Activated CD4-positive, alpha-beta T cell treated with anti-CD3 and anti-CD28 coated beads for 1 hour (primary cell): Measurements from ENCODE around the gene UBN1.

ENCODE experiments used
- DNase-seq: peaks from one replicate; pipeline ENCODE4 v3.0.0-alpha.2; 2020

Gene UBN1

DNA sequence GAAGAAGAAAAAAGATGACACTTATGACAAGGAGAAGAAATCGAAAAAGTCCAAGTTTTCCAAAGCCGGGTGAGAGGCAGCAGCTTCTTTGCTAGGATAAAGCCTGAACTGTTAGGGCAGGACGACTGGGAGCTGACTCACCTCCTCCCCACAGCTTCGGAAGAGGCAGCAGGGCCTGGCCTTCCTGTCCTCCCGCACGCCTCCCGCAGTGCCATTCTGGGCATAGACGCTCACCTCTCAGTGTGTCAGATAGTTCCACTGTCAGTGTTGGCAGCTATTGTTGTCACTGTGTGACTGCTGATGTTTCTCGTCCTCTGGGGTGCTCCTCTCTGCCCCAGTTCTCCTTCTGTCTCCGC lies 12.6 kb downstream of the UBN1 start:
- DNase-seq = no peak

DNA sequence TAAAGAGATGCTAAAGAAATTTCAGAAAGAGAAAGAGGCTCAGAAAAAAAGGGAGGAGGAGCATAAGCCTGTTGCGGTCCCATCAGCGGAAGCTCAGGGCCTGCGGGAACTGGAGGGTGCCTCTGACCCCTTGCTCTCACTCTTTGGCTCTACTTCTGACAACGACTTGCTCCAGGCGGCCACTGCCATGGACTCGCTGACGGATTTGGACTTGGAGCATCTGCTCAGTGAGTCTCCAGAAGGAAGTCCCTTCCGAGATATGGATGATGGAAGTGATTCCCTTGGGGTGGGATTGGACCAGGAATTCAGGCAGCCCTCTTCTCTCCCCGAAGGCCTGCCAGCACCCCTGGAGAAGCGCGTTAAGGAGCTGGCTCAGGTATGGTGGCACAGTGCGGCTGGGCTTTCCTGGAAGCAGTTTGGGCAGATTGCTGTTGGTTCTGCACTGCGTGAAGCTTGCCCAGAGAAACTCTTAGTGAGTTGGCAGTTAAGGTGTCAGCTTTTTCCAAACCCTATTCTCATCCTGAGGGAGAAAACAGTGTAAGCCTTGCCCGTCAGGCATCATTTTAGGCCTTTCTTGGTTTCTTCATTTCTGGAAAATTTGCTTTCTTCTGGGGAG lies 13.6 kb downstream of the UBN1 start:
- no peak for DNase-seq

DNA sequence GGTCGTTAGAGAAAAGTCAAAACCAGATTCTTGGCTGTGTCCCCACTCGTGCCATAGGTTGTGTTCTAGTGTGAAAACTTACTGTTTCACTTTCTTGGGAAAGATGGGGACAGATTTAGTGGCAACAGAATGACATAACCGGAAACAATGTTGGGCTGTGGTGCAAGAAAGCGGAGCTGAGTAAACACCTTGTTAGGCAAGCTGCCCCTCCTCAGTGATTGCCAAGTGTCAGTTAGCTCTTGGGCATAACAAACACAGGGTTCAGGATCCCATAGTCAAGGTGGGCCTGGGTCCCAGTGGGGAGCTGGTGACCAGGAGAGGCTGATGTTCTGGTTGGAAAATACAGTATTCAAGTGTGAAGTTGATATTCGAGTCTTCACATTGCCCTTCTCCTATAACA lies 15.4 kb downstream of the UBN1 start:
- DNase-seq = no peak

DNA sequence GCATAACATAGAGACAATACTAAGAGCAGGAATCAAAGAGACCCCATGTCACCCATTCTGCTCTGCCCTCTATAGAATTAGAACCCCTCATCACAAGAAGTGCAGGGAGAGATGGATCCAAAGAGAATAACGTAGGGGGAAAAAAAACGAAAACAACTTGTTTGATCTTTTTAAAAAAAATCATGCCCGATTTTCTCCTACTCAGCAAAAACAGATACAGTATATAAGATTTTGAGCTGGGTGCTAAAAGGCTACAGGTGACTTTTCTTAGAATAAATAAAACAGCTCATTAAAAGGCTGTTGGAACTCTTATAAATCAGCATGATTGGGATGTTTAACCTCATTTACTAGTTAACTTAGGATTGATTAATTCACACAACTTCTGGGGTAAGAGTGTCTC lies 17.4 kb downstream of the UBN1 start:
- DNase-seq = no peak

DNA sequence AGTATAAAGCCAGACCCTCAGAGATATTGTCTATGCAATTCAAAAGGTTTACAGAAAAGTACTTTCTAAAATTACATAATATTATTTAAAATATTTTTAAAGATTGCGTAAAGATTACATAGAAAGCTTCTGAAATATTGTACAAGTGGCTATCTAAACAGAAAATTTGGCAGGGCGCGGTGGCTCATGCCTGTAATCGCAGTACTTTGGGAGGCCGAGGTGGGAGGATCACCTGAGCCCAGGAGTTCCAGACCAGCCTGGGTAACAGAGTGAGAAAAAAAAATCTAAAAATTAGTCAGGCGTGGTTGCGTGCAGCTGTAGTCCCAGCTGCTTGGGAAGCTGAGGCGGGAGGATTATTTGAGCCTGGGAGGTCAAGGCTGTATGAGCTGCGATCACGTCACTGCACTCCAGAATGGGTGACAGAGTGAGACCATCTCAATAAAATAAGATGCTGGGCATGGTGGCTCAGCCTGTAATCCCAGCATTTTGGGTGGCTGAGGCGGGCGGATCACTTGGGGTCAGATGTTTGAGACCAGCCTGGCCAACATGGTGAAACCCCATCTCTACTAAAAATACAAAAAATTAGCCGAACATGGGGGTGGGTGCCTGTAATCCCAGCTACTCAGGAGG lies 18.1 kb downstream of the UBN1 start:
- no peak for DNase-seq

DNA sequence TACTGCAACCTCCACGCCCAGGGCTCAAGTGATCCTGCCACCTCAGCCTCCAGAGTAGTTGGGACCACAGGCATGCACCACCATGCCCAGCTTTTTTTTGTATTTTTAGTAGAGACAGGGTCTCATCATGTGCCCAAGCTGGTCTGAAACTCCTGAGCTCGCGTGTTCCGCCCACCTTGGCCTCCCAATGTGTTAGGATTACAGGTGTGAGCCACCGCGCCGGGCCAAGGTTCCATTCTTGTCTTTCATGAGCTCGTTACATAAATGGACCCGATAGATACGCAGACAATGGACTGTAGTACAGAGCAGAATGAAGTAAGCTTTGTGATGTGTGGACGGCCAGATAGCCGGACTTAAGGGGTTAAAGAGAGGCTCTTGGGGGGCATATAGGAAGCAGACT lies 19.3 kb downstream of the UBN1 start:
- DNase-seq = no peak

DNA sequence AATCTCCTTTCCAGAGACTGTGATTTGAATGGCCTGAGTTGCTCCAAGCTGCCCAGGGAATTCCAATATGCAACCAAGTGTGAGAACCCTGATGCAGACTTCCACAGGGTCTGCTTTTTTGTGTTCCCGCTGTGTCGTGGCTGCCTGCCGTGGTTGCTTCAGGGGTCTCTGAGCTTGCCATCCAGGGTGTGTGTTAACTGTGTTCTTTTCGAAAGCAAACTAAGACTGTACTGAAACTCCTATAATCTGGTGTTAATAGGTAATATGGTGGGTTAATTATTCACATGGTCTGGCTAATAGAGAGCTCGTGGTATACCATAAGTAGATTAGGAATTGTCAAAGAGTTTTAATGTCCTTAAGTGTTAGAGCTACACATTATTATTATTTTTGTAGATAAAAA lies 20.7 kb downstream of the UBN1 start:
- no peak for DNase-seq

DNA sequence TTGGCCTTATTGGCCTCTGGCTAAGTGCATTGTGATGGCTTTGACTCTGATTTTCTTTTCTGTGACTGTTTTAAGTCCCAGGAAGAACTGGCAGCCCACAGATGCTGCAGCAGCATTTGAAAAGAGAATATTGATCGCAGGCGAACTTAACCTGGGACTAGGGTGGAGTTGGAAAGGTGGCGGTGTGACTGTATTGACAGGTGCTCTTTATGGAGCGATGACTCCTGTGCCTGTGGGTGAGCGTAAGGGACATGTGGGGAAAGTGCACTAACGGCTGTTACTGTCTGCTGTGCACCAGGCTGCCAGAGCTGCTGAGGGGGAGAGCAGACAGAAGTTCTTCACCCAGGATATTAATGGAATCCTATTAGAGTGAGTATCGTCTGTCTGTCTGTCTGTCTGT lies 21.3 kb downstream of the UBN1 start:
- no peak for DNase-seq

DNA sequence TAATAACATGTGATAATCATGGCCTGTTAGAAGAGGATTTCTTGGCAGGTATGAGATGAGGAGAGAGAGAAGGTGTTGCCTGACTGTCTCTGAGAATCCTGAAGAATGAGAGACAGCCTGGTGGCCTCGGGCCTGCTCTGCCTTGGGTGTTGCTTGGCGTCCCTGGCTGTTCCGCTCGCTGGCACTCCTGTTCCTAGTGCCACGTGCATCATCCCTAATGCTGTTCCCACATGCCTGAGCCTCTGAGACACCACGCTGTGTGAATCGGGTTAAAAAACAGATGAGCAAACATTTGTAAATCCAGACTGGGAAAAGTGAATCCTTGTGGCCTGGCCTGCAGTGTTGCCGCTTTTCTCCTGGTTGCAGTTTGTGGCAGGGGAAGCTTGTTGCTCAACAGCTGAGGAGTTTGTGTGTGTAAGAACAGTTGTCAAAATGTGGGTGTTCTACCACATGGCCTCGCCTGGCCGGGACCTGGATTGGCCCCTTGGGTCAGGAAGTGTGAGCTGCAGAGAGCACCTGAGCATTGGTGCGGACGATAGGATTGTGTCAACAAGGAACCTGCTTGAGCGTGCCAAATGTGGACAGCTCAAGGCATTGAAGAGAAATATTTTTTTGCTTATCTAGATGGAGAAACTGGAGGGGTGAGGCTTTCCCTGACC lies 22.0 kb downstream of the UBN1 start:
- no peak for DNase-seq

DNA sequence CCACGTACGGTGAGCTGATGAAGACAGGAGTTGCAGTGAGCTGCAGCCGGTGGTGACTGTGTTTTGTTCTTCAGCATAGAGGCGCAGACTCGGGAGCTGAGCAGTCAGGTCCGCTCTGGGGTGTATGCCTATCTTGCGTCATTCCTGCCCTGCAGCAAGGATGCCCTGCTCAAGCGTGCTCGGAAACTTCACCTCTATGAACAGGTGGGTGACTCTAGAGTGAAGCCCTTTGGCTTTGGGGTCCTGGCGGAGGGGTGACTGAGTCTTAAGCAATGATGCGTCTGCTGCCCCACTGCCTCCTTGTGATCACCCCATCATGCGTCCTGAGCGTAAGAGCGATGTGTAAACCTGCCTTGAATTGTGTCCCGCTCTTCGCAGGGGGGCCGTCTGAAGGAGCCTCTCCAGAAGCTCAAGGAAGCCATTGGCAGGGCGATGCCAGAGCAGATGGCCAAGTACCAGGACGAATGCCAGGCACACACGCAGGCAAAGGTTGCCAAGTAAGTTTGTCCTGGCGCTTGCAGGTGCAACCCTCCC lies 22.9 kb downstream of the UBN1 start:
- no peak for DNase-seq

DNA sequence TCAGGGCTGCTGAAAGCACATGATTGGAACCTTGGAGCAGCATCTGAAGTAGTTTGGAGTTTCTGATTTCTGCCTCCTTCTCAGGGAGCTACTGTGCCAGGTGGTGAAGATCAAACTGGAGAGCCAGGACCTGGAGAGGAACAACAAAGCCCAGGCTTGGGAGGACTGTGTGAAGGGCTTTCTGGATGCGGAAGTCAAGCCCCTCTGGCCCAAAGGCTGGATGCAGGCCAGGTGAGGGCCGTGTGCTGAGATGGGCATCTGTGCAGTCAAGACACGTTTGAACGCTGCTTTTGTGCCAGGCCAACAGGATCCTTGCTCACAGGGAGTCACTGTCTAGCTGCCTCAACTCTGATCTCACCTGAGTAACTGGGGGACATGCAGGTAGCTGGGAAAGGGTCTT lies 23.8 kb downstream of the UBN1 start:
- no peak for DNase-seq

DNA sequence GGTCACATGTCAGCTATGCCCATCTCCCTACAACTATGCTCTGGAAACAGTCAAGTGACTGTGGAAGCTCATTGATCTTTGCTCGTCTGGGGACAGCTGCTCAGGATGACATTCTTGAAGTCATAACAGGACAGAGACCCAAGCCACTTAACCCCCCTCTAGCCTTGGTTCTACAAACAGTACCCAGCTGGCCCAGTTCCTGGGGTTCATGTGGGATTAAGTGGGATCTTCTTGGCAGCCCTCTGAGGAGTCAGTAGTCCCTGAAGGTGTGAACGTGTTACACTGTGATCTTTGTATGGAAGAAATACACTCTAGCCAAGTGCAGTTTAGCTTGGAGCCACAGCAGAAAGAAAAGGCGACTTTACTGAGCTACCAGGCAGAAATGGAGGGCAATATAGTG lies 25.8 kb downstream of the UBN1 start:
- DNase-seq = no peak

DNA sequence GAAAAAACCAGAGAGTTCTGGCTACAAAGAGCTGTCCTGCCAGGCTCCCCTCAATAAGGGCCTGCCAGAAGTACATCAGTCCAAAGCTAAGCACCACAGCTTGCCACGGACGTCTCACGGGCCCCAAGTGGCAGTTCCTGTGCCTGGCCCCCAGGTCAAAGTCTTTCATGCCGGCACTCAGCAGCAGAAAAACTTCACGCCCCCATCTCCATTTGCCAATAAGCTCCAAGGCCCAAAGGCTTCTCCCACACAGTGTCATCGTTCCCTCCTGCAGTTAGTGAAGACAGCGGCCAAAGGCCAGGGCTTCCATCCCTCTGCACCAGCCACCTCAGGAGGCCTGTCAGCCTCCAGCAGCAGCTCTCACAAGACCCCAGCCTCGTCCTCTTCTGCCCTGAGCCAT lies 27.4 kb downstream of the UBN1 start:
- DNase-seq = no peak

DNA sequence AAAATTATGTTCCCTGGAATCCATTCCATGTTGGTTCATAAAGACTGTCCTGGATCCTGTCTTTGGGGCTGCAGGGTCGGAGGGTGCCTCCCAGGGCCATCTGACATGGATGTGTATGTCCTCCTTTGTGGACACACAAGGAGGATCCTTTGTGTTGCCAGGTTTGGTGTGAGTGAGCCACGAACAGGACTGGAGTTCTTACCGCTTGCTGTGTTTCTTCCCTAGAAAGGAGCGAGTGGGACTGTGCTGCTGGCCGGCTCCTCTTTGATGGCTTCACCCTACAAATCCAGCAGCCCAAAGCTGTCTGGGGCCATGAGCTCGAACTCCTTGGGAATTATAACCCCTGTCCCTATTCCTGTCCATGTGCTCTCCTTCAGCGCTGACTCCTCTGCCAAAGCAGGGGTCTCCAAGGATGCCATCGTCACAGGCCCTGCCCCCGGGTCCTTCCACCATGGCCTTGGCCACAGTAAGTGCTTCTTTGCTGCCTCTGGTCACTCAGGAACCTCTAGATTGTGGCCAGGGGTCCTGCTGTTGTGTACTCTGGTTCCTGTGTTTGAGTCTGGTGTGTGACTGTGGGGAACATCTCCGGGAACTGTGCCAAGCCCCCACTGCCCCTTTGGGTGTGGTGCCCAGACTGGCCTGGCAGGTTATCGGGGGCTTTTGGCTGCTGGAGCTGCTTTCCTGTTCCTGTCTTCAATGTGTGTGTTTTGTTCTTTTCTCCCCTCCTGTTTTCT lies 29.5 kb downstream of the UBN1 start:
- DNase-seq = no peak

DNA sequence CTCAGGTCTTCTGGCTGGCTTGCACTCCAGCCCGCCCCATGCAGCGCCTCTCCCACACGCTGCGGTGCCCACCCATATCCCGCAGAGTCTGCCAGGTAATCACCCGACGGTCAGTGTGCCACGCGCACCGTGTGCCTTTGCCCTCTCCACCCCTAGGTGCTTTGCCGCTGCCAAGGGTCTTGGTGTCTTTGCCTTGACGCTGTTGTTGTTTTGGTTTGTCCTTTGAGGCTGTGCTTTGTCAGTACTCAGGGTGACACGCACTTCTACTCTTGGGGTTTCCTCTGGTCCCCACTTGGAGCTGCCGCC lies 30.1 kb downstream of the UBN1 start:
- DNase-seq = no peak

DNA sequence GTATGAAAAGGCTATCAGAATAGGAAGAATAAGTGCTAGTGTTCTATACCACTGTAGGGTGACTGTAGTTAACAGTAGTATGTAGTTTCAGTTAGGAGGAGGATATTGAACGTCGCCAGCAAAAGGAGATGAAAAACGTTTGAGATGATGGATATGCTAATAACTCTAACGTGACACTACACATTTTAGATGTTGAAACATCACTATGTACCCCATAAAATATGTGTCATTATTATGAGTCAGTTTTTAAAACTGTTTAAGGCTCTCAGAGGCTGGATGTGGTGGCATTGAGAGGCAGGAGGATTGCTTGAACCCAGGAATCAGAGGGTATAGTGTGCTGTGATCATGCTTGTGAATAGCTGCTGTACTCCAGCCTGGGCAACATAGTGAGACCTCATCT lies 31.8 kb downstream of the UBN1 start:
- DNase-seq = no peak

DNA sequence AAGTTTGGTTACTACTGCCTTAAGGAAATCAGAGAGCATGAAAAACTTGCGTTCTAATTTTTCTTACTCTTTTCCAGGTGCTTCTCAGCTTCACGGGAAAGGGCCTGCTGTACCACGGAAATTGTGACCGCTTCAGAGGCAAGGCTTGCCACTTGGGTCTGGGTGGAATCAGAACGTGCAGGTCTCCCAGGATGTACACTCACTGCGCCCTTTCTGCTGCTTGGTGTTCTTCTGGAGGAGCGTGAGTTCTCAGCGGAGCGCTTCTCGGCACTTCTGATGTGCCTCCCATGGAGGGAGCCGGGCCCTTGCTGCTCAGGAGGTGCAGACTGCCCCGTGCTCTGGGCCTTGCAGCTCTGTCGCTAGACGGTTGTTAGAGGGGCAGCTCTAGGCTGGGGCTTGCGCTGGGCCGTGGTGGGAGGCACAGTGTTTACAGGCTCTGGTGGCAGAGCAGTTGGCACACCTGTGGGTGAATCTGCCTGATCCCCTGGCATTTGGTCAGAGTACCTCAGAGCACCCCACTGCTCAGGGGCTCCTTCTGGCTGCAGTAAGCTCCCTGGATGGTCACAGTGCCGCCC lies 32.8 kb downstream of the UBN1 start:
- DNase-seq = no peak

DNA sequence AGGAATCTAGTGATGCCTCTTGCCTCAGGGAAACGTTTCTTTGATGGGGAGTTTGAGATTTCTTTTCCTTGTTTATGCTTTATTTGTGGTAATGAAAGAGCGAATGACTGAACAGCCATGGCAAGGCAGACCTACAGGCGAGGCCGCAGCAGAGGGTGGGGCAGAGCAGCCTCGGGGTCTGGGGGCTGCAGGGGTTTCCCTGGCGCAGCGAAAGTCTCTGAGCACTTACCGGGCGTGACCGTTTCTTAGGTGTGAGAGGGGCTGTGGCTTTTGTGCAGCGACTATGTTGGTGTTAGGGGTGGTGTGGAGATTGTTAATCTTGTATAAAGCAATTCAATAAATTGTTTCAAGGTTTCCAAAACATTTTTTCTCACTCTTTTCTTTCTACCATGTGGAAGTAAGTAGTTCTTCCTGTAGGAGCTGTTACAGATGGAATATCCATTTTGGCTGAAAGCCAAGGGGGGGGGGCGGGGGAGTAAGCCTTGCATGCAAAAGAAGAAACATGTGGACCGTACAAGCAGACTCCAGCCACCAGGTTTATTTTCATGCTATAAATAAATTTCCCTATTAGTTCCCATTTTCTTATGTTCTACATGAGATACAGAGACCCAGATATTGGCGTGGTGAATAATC lies 34.8 kb downstream of the UBN1 start:
- no peak for DNase-seq

DNA sequence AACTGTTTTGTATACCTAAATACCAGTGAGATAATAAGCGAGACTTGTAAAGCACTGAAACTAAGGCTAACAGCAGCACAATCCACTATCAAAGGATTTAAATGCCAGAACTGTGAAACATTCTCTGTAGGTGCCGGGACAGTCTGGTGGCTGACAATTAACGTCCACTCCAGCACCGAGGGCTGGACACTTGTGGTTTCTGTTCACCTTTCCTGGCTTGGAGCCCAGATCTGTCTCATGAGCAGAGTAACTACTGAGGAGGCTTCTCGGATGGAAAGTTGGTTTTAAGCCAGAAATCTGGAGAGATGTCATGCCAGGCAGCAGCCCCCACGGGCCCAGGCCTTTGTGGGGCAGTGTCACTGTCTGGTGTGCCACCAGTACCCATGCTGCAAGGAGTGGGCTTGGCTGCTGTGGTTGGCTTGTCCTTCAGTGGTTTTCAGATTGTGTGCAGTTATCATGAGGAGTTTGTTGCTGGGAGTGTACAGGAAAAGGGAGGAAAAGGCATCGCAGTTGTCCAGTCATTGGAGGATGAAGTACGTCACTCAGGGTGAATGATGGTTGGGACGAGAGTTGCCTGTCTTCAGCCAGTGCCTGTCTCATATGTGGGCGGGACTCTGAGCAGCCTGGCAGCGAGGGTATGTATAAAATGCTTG lies 35.5 kb downstream of the UBN1 start:
- DNase-seq = no peak

DNA sequence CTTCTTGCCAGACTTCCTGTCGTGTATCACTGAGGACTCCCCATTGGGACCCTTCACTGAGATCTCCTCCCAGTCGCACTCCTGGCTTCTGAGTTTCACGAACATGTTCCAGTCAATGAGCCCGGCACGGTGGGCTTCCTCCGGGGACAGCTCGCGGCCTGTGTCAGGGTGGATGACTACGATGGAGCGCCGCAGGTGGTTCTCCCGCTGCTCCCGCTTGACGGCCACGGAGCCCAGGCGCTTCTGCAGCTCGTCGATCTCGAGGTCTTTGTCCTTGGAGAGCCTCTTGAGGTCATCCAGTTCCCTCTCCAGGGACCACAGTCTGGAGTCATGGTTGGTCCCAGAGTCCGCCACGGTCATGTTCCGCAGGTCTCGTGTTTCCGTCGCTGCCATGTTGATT lies 36.2 kb downstream of the UBN1 start:
- no peak for DNase-seq

DNA sequence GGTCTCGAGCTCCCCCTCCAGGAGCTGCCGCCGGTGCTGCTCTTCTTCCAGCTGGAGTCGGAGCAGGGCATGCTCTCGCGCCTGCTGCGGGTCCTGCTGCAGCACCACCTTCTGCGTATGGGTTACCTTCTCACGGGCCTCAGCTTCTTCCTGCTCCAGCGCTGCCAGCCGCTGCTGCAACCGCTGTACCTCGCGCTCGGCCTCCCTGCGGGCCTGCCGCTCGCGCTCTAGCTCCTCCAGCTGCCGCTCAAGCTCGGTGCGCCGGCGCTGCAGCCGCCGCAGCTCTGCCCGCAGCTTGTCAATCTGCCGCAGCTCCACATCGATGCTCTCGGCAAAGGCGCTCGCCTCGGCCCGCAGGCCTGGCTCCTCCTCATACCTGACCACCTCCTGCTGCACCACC lies 36.9 kb downstream of the UBN1 start:
- DNase-seq = no peak

DNA sequence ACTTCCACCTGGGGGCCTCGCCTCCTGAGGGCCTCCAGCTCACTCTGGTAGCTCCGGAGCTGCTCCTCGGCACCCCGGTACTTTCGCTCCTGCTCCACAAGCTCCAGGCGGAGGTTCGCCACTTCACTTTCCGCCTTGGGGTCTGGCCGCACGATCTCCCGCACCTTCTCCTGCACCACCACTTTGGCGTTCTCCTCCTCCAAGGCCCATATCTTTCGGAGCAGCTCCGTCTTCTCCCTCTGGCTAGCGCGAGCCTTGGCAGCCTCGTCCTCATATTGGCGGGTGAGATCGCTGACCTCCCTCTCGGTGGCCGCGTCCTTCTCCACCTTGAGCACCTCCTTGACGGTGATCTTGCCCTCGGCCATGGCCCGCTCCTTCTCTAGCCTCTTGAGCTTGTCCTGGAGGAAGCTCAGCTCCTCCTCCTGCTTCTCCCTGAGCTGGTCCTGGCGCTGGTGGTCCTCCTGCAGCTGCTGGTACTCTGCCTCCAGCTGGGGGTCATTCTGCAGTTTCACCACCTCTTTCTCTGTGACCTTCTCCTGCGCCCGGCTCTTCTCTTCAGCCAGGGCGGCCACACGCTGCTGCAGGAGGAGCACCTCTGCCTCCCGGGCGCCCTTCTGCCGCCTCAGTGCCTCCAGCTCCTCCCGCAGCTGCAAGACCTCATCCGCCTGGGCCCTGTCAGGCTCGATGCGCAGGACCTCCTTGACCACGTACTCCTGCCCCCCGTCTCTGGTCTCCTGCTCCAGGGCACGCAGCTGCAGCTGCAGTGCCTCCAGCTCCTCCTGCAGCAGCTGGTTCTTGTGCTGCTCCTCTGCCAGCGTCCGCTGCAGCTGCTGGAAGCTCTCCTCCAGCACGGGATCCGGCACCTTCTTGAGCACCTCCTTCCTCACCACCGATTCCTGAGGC lies 37.9 kb downstream of the UBN1 start:
- no peak for DNase-seq
